NB4 (cell line): ENCODE data around the gene GHITM.
"Not testable (repeated sequence)": the region's sequence is repeated elsewhere in the genome, so short reads cannot be mapped to it uniquely, and the experiment has no call there.

Source experiments
- DNase-seq: peaks from one replicate; pipeline ENCODE4 v3.0.0; 2010; ENCODE audit warnings: low read depth
- H3K4me3 ChIP-seq: one replicate; pipeline ENCODE4 v1.5.1; 2011; ENCODE audit warnings: mild to moderate bottlenecking, low read depth, low read length, moderate library complexity
- CTCF ChIP-seq: IDR thresholded peaks from one replicate; pipeline ENCODE4 v1.5.1; 2012; ENCODE audit warnings: low read depth, low read length
- MAX ChIP-seq: IDR thresholded peaks from 2 replicates; pipeline ENCODE4 v1.6.1; 2011; ENCODE audit warnings: low read depth, low read length
- MYC ChIP-seq: IDR thresholded peaks from 2 replicates; pipeline ENCODE4 v1.6.1; 2011; ENCODE audit warnings: low read depth, low read length
- POLR2A ChIP-seq: IDR thresholded peaks from 2 replicates; pipeline ENCODE4 v1.6.1; 2011; ENCODE audit warnings: mild to moderate bottlenecking; ENCODE audit not compliant: insufficient read length; ENCODE audit errors: extremely low read depth

GHITM gene

GRCh38 chr10:84108797-84109196 lies 30.5 kb upstream of the GHITM start:
- no peak for DNase-seq
- TF ChIP-seq MAX (no peak), POLR2A (no peak), CTCF (no peak), MYC (no peak)
- no peak overlapping the region for H3K4me3 ChIP-seq

GRCh38 chr10:84109772-84110171 lies 29.5 kb upstream of the GHITM start:
- DNase-seq = peak; percentile 10
- H3K4me3 ChIP-seq = not testable (repeated sequence)

GRCh38 chr10:84113468-84113867 lies 25.8 kb upstream of the GHITM start:
- not testable (repeated sequence) for DNase-seq, H3K4me3 ChIP-seq

- DNase-seq = peak; percentile 17
- no peak overlapping the region for H3K4me3 ChIP-seq
- TF ChIP-seq CTCF (peak; percentile 16), POLR2A (no peak)
Measured at GRCh38 chr10:84114088-84114667, 25.1 kb upstream of the GHITM start.

GRCh38 chr10:84117204-84117603 lies 22.1 kb upstream of the GHITM start:
- DNase-seq, H3K4me3 ChIP-seq: not testable (repeated sequence)

- DNase-seq = no peak
- no peak for TF ChIP-seq MAX
- TF ChIP-seq MYC = no peak
- no peak for TF ChIP-seq POLR2A
- no peak for TF ChIP-seq CTCF
- no peak overlapping the region for H3K4me3 ChIP-seq
Measured at GRCh38 chr10:84117686-84118394, 21.5 kb upstream of the GHITM start.

- DNase-seq = no peak
- TF ChIP-seq POLR2A (no peak), MAX (no peak)
- no peak overlapping the region for H3K4me3 ChIP-seq
Measured at GRCh38 chr10:84118395-84119006, 20.8 kb upstream of the GHITM start.

GRCh38 chr10:84123362-84123761 lies 15.9 kb upstream of the GHITM start:
- TF ChIP-seq POLR2A = no peak
- TF ChIP-seq MYC = no peak
- TF ChIP-seq CTCF = no peak
- TF ChIP-seq MAX = no peak
- DNase-seq = no peak
- H3K4me3 ChIP-seq = no peak overlapping the region
